GM12878 (cell line): ENCODE measurements around the gene WNK2.

Experiments used
- CBFB ChIP-seq: IDR thresholded peaks from 2 replicates; pipeline ENCODE4 v1.6.1; 2016; ENCODE audit warnings: antibody characterized with exemption, low read depth
- CHD1 ChIP-seq: IDR thresholded peaks from 2 replicates; pipeline ENCODE4 v1.6.1; 2012; ENCODE audit warnings: low read depth, low read length, improper control_type of control experiment
- CTCF ChIP-seq, 3 experiments: IDR thresholded peaks in 2 of 3; conservative IDR thresholded peaks in 1 of 3; 2 replicates each; pipeline ENCODE4 v1.5.1; 2011; ENCODE audit warnings: low read depth in 3 of 3, low read length in 3 of 3, mild to moderate bottlenecking in 3 of 3, control low read depth in 2 of 3, moderate library complexity in 2 of 3, inconsistent platforms in 1 of 3, mixed read lengths in 1 of 3; ENCODE audit not compliant: control insufficient read depth in 2 of 3, insufficient read depth in 1 of 3; ENCODE audit errors: extremely low read depth in 1 of 3
- E2F8 ChIP-seq: fragments of 450-650 bp; IDR thresholded peaks from 2 replicates; pipeline ENCODE4 v1.6.1; 2018; ENCODE audit warnings: mild to moderate bottlenecking, low read depth, moderate library complexity; ENCODE audit not compliant: partially characterized antibody
- LARP7 ChIP-seq: fragments of 450-650 bp; IDR thresholded peaks from 2 replicates; pipeline ENCODE4 v1.6.1; 2017; ENCODE audit warnings: mild to moderate bottlenecking
- POLR2A ChIP-seq: IDR thresholded peaks from 2 replicates; pipeline ENCODE4 v1.6.1; 2011; ENCODE audit warnings: low read depth, mild to moderate bottlenecking, low read length
- REST ChIP-seq: IDR thresholded peaks from 2 replicates; pipeline ENCODE4 v1.6.1; 2012; ENCODE audit warnings: mild to moderate bottlenecking, low read depth, low read length
- RFX5 ChIP-seq: IDR thresholded peaks from 2 replicates; pipeline ENCODE4 v1.6.1; 2011; ENCODE audit warnings: low read depth, low read length, improper control_type of control experiment
- SIX5 ChIP-seq: IDR thresholded peaks from 2 replicates; pipeline ENCODE4 v1.6.1; 2011; ENCODE audit warnings: mild to moderate bottlenecking, low read depth, low read length, moderate library complexity; ENCODE audit not compliant: severe bottlenecking
- TCF12 ChIP-seq: IDR thresholded peaks from 2 replicates; pipeline ENCODE4 v1.6.1; 2011; ENCODE audit warnings: low read depth, mild to moderate bottlenecking, low read length
- USF2 ChIP-seq: IDR thresholded peaks from 2 replicates; pipeline ENCODE4 v1.6.1; 2011; ENCODE audit warnings: low read depth, low read length, improper control_type of control experiment, borderline replicate concordance

- TF ChIP-seq CTCF (IDR thresholded peaks at IDR 0.05 in 2 of 3, conservative IDR thresholded peaks at IDR 0.05 in 1 of 3; ENCODE audit: control insufficient read depth in 2 of 3, extremely low read depth in 1 of 3, insufficient read depth in 1 of 3, low read depth in 3 of 3, low read length in 3 of 3) (no peak), LARP7 (no peak), REST (no peak), RFX5 (no peak), CBFB (no peak), TCF12 (no peak), E2F8 (no peak), USF2 (no peak), CHD1 (no peak), POLR2A (no peak), SIX5 (no peak)
These were observed 35.2 kb upstream of the WNK2 start for GRCh38 chr9:93148721-93149120.
